ENCODE measurements around the gene PRKN.

The PRKN gene

GRCh38 chr6:161626132-161626676 is 1101.4 kb downstream of the PRKN start:
- DNase-seq, result no peak

GRCh38 chr6:161624111-161624510 is 1103.5 kb downstream of the PRKN start:
- DNase-seq, result no peak

GRCh38 chr6:161622779-161623178 is 1104.8 kb downstream of the PRKN start:
- no peak for DNase-seq

DNA sequence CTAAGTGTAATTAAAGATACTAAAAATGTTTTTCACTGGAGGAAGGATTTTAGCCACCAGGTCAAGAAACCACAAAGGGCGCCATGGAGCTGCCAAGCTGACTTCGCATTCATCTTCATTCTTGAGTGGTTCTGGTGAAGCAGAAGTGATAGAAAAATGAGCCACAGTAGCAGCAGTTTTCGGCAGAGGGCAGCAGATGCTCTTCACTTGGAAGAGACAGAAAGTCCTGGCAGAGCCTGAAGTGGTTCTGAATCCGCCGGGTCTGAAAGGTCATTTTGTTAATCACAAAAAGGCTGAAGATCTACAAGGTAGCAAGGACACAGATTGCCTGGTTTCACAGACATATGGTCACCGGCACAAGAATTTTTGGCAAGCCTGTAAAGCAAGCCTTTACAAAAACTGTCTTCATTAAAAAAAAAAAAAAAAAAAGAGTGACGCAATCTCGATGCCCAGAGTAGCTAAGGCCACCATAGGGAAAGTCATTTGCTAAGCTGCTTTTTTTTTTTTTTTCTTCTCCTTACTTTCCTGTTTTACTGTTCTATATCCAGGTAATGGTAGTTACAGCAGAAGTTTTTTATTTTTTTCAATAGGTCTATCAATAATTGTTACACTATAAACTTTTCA is 1108.6 kb downstream of the PRKN start:
- no peak for DNase-seq

DNA sequence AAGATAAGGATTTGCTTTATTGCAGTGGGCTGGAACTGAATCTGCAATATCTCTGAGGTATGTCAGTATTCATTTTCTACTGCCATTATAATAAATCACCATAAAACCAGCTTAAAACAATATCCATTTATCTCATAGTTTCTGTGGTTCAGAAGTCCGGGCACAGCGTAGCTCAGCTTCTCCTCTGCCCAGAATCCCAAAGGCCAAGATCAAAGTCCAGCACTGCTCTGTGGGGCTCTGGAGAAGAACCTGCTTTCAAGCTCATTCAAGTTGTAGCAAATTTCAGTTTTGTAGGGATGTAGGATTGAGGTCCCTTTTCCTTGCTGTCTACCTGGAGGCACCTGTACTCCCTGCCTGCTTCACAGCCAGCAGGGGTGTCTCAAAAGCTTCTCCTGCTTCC is 1113.9 kb downstream of the PRKN start:
- DNase-seq, result no peak

- no peak for DNase-seq
Measured at GRCh38 chr6:161608771-161609170, 1118.8 kb downstream of the PRKN start.

DNA sequence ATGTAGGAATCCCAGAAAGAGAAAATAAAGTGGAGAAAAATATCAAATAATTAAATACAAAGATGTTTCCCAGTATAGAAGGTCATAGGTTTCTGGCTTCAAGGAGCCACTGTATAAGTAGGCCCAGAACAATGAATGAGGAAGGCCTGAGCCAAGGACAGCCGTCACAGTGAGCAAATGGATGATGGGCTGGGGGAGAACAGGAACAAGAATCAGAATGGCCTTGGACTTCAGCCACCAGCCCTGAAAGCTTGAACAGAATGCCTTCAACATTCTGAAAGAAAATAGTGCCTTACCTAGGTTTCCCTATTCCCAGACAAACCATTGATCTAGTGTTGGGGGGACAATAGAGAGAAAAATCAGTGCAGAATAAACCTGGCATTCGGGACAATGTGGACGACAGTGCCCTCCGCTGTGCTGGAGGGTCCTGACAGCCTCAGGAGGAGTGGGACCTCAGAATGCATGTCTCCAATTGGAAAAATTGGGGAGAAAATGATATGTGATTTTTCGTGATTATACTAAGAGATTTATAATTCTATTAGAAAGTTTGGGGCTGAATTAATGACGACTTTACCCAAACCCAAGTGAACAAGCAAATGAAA is 1119.8 kb downstream of the PRKN start:
- no peak for DNase-seq

- no peak for DNase-seq
Measured at GRCh38 chr6:161602359-161602758, 1125.2 kb downstream of the PRKN start.

DNA sequence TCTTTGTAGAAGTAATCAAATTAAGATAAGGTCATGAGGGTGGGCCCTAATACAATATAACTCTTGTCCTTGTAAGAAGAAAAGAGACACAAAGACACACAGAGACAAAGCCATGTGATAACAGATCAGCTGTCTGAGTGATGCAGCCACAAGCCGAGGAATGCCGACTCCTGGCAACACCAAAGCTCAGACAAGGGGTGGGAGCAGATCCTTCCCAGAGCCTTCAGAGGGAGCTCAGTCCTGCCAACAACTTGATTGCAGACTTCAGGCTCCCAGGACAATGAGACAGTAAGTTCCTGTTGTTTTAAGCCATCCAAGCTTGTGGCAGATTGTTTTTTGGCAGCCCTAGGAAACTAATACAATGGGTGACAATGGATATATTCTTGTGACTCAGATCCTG is 1128.7 kb downstream of the PRKN start:
- no peak for DNase-seq

GRCh38 chr6:161596807-161597520 is 1130.6 kb downstream of the PRKN start:
- no peak for DNase-seq

- DNase-seq, result no peak
Measured at GRCh38 chr6:161594412-161594811, 1133.2 kb downstream of the PRKN start.

DNA sequence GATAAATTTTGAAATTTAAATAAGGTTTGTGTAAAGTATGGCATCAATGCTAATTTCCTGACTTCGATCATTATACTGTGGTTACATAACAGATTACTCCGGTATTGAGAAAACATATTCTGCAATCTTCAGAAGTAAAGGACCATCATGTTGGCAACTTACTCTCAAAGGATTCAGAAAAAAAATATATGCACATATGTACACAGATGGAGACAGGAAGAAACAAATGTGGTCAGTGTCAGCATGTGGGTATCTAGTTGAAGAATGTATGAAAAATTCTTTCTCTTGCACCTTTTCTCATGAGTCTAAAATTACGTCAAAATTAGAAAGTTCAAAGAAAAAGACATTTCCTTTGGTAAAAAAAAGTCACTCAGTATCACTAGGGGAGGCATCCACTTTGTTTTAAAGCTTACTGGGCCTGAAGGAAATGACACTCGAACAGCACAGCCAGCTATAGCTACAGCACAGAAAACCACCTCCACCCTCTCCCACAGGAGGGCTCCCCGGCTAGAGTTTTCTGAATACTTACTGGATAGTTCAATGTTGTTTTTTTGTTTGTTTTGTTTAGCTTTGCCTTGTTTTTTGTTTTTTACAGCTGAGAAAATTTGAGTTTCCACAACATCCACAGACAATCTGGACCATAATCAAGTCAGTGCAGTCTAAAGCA is 1136.5 kb downstream of the PRKN start:
- DNase-seq, result no peak

DNA sequence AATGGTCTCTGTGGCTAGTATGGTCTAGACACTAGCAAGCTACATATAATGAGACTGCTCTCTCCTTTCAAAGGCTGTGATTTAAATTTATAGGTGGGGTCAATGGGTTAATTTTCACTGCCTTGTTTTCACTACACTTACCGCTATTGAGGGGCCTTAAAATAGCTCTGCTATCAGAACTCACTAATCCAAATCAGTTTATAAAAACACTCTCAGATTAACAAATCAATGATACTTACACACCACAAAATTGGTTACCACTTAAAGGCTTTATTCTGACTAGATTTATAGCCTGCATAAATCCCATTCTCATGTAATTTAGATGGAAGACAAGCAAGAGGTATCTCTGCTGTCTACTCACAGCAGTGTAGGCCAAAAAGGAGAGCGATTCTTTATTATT is 1140.7 kb downstream of the PRKN start:
- DNase-seq, result no peak

DNA sequence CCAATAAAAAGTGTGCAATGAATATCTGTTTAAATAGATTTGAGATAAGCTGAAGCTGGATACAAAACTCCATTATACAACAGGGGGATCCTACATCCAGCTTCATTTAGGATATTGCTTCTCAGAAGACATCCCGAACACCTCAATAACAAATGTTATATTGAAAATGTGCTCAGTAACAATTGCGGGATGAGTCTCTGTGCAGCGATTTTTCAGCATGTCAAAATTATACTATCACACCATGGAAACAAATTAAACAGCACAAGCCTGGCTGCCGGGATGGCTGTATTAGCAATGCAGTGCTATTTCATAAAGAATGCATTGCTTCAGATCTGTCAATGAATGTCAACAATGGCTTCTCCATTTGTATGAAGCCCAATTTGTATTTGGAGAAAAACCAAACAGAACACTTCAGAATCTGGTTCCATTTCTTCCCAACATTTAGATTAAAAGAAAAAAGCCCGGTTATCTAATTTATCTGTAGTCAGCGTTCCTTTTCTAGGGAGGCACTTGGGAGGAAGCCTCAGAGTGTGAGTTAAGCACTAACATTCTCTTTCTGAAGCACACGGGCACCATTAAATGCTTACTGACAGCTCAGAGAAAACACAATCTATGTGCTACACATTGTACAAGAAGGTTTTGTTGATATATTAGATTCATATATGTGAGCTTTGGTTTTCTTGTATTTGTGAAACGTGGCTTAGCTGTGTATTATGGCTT is 1142.8 kb downstream of the PRKN start:
- no peak for DNase-seq

DNA sequence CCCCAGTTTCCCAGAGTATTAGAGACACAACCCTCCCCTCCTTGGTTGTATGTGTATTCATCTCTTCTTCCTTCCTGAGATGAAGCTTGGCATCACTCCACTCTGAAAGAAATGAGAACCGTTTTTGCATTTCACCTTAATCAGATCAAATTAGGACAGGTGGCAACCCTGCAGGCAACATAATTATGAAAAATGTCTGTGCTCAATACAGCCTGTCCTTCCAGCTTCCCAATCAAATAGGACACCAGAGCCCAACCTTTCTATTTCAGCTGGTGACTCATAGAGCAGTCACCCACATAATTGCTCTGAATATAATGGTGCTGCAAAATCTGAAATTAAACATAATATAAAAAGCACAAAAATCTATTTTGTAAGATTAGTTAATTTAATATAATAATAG is 1143.5 kb downstream of the PRKN start:
- no peak for DNase-seq

GRCh38 chr6:161583584-161583983 is 1144.0 kb downstream of the PRKN start:
- no peak for DNase-seq

DNA sequence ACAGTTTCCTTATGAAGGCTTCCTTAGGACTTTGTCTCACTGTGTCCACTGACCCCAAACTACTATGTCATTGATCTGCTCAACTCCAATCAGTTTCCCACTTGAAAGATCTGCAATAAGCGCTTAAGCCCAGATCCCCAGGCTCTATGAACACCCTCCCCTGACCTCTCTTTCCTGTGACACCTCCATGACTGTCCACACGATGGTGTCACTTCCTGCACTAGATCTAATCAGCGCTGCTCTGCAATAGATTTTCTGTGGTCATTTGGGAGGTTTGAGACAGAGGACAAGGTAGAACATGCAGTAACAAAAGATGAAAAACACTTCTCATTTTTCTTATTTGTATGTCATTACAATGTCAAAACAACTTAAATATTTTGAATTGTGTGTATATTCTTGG is 1149.1 kb downstream of the PRKN start:
- DNase-seq, result no peak

DNA sequence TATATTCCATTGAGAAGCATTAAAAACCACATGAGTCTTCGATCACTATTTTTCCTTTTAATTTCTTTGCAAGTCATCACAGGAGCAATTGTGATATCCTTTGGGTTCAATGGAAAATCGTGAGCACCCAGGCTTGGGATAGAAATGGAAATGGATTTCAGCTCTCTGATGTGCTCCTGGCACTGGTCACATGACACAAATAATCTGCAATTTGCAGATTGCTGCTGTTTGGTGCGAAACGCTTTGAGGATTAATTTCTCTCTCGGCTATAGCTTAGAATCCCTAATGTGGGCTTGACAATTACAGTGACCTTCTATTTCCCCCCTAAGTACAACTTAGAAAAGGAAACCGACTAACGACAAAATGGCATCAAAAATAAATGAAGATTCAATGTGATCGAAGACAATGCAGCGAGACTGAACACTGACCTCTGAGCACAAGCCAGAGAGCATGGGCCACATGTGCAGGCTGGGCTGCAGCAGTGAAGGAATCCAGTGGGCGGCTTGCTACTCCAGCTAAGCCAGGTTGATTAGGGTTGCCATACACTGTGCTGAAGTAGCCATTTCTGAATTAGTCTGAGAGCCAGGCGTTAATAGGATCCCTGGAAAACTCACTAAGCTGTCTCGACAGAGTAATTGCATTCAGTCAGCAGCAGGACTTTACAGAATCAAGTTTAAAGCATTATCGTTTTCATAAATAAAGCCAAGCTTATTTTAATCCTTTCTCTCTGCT is 1151.9 kb downstream of the PRKN start:
- DNase-seq, result no peak

GRCh38 chr6:161568885-161569456 is 1158.6 kb downstream of the PRKN start:
- DNase-seq, result no peak

DNA sequence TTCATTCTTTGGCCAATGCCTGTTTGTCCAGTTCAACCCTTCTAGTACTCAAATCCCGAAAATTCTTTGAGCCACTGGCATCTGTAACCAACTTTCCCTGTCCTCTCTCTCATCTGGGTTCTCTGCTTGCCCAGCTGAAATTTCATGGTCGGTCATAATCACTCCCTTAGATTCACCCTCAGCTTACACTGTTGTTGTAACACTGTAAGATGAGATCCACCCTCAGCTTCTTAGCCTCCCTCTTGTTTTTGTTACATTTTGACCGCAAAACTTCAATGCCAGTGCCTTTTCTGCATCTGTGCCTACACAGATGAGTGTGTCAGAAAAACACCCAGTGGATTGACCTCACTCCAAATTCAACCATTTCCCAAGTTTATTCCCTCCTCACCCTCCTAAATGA is 1162.6 kb downstream of the PRKN start:
- no peak for DNase-seq

DNA sequence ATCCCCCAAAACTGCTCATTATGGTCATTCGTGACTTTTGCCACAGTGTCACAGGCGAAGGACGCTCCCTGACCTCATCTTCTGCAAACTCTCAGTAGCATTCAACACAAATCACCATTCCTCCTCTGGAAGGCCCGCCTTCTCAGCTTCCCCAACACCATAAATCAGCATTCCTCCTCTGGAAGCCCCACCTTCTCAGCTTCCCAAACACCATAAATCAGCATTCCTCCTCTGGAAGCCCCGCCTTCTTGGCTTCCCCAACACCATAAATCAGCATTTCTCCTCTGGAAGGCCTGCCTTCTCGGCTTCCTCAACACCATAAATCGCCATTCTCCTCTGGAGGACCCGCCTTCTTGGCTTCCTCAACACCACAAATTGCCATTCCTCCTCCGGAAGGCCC is 1165.7 kb downstream of the PRKN start:
- DNase-seq, result no peak

Measured in 8988T (cell line).